Measurements from ENCODE around the gene TRIP4.

DNA sequence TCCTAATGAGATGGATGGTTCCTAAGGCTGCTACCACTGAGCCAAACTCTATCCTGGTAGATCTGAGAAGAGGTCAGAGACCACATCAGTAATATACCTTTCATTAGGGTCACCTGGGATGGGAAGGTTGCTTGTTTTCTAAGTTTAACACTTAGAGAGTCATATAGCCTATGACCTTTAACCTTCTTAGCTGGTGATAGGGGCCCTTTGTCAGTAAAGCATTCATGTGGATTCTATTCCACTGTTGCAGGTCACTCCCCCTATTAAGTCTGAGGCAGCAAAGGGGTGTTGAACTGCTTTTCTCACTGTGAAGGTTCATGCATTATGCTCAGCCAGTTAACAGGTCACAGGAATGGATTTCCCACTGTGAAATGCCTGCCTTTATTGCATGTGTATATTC lies 66.6 kb downstream of the TRIP4 start:
- no peak for TF ChIP-seq RAD21 (IDR thresholded peaks at IDR 0.05; ENCODE audit: low read depth)
- TF ChIP-seq, protein P1, sequence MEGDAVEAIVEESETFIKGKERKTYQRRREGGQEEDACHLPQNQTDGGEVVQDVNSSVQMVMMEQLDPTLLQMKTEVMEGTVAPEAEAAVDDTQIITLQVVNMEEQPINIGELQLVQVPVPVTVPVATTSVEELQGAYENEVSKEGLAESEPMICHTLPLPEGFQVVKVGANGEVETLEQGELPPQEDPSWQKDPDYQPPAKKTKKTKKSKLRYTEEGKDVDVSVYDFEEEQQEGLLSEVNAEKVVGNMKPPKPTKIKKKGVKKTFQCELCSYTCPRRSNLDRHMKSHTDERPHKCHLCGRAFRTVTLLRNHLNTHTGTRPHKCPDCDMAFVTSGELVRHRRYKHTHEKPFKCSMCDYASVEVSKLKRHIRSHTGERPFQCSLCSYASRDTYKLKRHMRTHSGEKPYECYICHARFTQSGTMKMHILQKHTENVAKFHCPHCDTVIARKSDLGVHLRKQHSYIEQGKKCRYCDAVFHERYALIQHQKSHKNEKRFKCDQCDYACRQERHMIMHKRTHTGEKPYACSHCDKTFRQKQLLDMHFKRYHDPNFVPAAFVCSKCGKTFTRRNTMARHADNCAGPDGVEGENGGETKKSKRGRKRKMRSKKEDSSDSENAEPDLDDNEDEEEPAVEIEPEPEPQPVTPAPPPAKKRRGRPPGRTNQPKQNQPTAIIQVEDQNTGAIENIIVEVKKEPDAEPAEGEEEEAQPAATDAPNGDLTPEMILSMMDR (IDR thresholded peaks at IDR 0.05 in 2 of 3, conservative IDR thresholded peaks at IDR 0.05 in 1 of 3; ENCODE audit: borderline replicate concordance in 1 of 3, insufficient read depth in 1 of 3, low read depth in 2 of 3, low read length in 2 of 3) = no peak
- no peak for TF ChIP-seq POLR2AphosphoS5 (IDR thresholded peaks at IDR 0.05; ENCODE audit: low read depth, low read length)
- TF ChIP-seq POLR2A (IDR thresholded peaks at IDR 0.05; ENCODE audit: borderline replicate concordance, extremely low read depth, insufficient read depth, insufficient read length) = no peak
- TF ChIP-seq, protein P2, sequence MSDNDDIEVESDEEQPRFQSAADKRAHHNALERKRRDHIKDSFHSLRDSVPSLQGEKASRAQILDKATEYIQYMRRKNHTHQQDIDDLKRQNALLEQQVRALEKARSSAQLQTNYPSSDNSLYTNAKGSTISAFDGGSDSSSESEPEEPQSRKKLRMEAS (IDR thresholded peaks at IDR 0.05) = no peak
- TF ChIP-seq SRF (IDR thresholded peaks at IDR 0.05; ENCODE audit: low read depth) = no peak
- no peak for TF ChIP-seq SP1 (IDR thresholded peaks at IDR 0.05; ENCODE audit: low read depth)
- TF ChIP-seq JUND (IDR thresholded peaks at IDR 0.05) = no peak
- TF ChIP-seq YY1 (IDR thresholded peaks at IDR 0.05; ENCODE audit: extremely low read depth, insufficient replicate concordance, low read depth, low read length) = no peak
- TF ChIP-seq ZFX (IDR thresholded peaks at IDR 0.05) = no peak

All from HCT116 (cell line).